K562 (cell line): ENCODE measurements around the gene SDS. TPM values are rescaled to one million over a fixed set of nuclear protein-coding genes. Genes with fewer than 3 reads are reported as not detected.

Experiments
- ATAC-seq: fragments of 200-7000 bp; cut with Tn5 transposase; 3 replicates; pipeline ENCODE4 v1.9.1; 2020; ENCODE audit warnings: moderate library complexity
- BruUV-seq: library from RNA; stranded (reverse); fragments of 400-500 nt; replicated peaks from 2 replicates; lab custom pipeline; 2021; lab: Mats Ljungman, UMichigan
- CTCF ChIA-PET: fragments of 300-600 bp; formaldehyde crosslinking; extraction: SDS; loops from one replicate; lab custom pipeline; 2021; ENCODE audit warnings: low intra/inter-chr PET ratio; lab: Yijun Ruan, JAX
- POLR2A ChIA-PET: fragments of 300-600, 350-650 bp; sonication (Branson Sonifier 250); formaldehyde crosslinking; extraction: SDS; loops from one replicate; lab custom pipeline; 2021; ENCODE audit warnings: antibody characterized with exemption, inconsistent platforms; lab: Yijun Ruan, JAX
- DNase-seq, 4 experiments: peaks; one replicate each; pipeline versions ENCODE4 v3.0.0 to v3.0.0-alpha.2; 2011 to 2018; ENCODE audit warnings: low spot score in 3 of 4, mixed read lengths in 3 of 4; ENCODE audit errors: extremely low read depth in 1 of 4
- FAIRE-seq: peaks from 2 replicates; lab custom pipeline; 2011; peaks lifted over from hg19 to GRCh38; lab: Jason Lieb, UNC
- H2AFZ ChIP-seq: 2 replicates; pipeline ENCODE4 v1.6.0; 2011; ENCODE audit warnings: low read depth, low read length, control low read depth, inconsistent platforms
- H3K27ac ChIP-seq: fragments of 200-600 bp; 3 replicates; pipeline ENCODE4 v1.8.0; 2011; ENCODE audit warnings: low read depth, mild to moderate bottlenecking, control low read depth, inconsistent platforms, low read length, moderate library complexity, mixed read lengths; ENCODE audit errors: extremely low read depth
- H3K27me3 ChIP-seq, 2 experiments: fragments of 300-600 bp in 1 of 2; 2 replicates in 1 of 2; 3 replicates in 1 of 2; pipeline versions ENCODE4 v1.6.0 to v1.8.0; 2011; ENCODE audit warnings: inconsistent platforms in 2 of 2, low read length in 2 of 2, mild to moderate bottlenecking in 1 of 2, mixed read lengths in 1 of 2, moderate library complexity in 1 of 2; ENCODE audit not compliant: control insufficient read depth in 2 of 2, insufficient read depth in 2 of 2
- H3K36me3 ChIP-seq: fragments of 300-600 bp; 3 replicates; pipeline ENCODE4 v1.8.0; 2011; ENCODE audit warnings: mild to moderate bottlenecking, low read length, inconsistent platforms; ENCODE audit not compliant: control insufficient read depth, insufficient read depth
- H3K4me1 ChIP-seq, 2 experiments: fragments of 200-600 bp in 1 of 2; replicated peaks in 1 of 2; 2 replicates in 1 of 2; 3 replicates in 1 of 2; pipeline versions ENCODE4 v1.5.1 to v1.8.0; 2011; ENCODE audit warnings: inconsistent platforms in 2 of 2, low read length in 2 of 2, mild to moderate bottlenecking in 1 of 2, mixed read lengths in 1 of 2, moderate library complexity in 1 of 2; ENCODE audit not compliant: control insufficient read depth in 2 of 2, insufficient read depth in 2 of 2
- H3K4me2 ChIP-seq: 2 replicates; pipeline ENCODE4 v1.6.1; 2011; ENCODE audit warnings: low read length, control low read depth, inconsistent platforms, mixed read lengths; ENCODE audit not compliant: insufficient read depth
- H3K4me3 ChIP-seq: fragments of 200-600 bp; sonication (generic), shearing (Covaris generic); 2 replicates; pipeline ENCODE4 v1.5.1; 2016; ENCODE audit warnings: control low read depth, inconsistent platforms
- H3K79me2 ChIP-seq: fragments of 200-600 bp; 3 replicates; pipeline ENCODE4 v1.8.0; 2011; ENCODE audit warnings: low read length, inconsistent platforms; ENCODE audit not compliant: control insufficient read depth, insufficient read depth
- H3K9ac ChIP-seq, 2 experiments: 2 replicates each; pipeline versions ENCODE4 v1.6.0 to v1.6.1; 2011; ENCODE audit warnings: low read depth in 2 of 2, low read length in 2 of 2, control low read depth in 1 of 2, inconsistent platforms in 1 of 2, mild to moderate bottlenecking in 1 of 2, mixed read lengths in 1 of 2; ENCODE audit not compliant: insufficient read depth in 1 of 2
- H3K9me1 ChIP-seq: one replicate; pipeline ENCODE4 v1.6.0; 2011; ENCODE audit warnings: inconsistent platforms, mild to moderate bottlenecking, low read length, moderate library complexity; ENCODE audit not compliant: control insufficient read depth, insufficient read depth
- H3K9me3 ChIP-seq: replicated peaks from 2 replicates; pipeline ENCODE4 v1.5.1; 2011; ENCODE audit warnings: low read depth, low read length, inconsistent platforms; ENCODE audit not compliant: control insufficient read depth, insufficient read depth
- H4K20me1 ChIP-seq: replicated peaks from 2 replicates; pipeline ENCODE4 v1.6.1; 2011; ENCODE audit warnings: low read length, inconsistent platforms, mixed read lengths; ENCODE audit not compliant: control insufficient read depth, insufficient read depth
- EGR1 ChIP-seq: fragments of 450-650 bp; conservative IDR thresholded peaks from 2 replicates; pipeline ENCODE4 v1.6.1; 2017; ENCODE audit warnings: mild to moderate bottlenecking
- HDAC1 ChIP-seq, 2 experiments: fragments of 450-650 bp; IDR thresholded peaks; 2 replicates each; pipeline ENCODE4 v1.6.1; 2016 to 2017; ENCODE audit warnings: inconsistent platforms in 1 of 2, mild to moderate bottlenecking in 1 of 2, moderate library complexity in 1 of 2
- POLR2A ChIP-seq: fragments of 450-650 bp; conservative IDR thresholded peaks from 2 replicates; pipeline ENCODE4 v1.6.1; 2016
- POLR2G ChIP-seq: fragments of 200-400 bp; formaldehyde crosslinking; IDR thresholded peaks from 2 replicates; pipeline ENCODE4 v1.6.1; 2017; ENCODE audit warnings: low read depth, mild to moderate bottlenecking, antibody characterized with exemption, low read length, moderate library complexity
- SMARCE1 ChIP-seq: fragments of 450-650 bp; IDR thresholded peaks from 2 replicates; pipeline ENCODE4 v1.7.1; 2016; ENCODE audit warnings: mild to moderate bottlenecking
- TAL1 ChIP-seq: fragments of 450-650 bp; IDR thresholded peaks from 2 replicates; pipeline ENCODE4 v1.6.1; 2016; ENCODE audit warnings: mild to moderate bottlenecking
- WGBS: fragments of 100-300 bp; shearing (Covaris generic); methylation state at CpG from one replicate; pipeline ENCODE4 v1.1.6; 2016; ENCODE audit warnings: low coverage, mixed read lengths; ENCODE audit not compliant: insufficient coverage; ENCODE audit errors: missing lambda C conversion rate; 5-methylcytosine and 5-hydroxymethylcytosine counted together
- in situ Hi-C: fragments of 300-500 bp; cut with MboI; formaldehyde crosslinking; loops from 4 replicates; pipeline ENCODE4 v1.15.0; 2018; ENCODE audit warnings: inconsistent platforms, mixed read lengths
- intact Hi-C: fragments of 100-400 bp; cut with micrococcal nuclease; formaldehyde crosslinking; loops from 2 replicates; pipeline ENCODE4 v1.14.2; 2022
- polyA plus RNA-seq, 8 experiments: library from polyadenylated mRNA; depleted of rRNA in 4 of 8; stranded (reverse) in 5 of 8; unstranded in 3 of 8; fragments of >200 nt; fragmentation: Nextera tagmentation in 2 of 8; fragmentation: Illumina TruSeq in 1 of 8; extraction: Ambion mirVana in 2 of 8; extraction: Trizol in 1 of 8; gene quantifications; 2 replicates each; pipeline versions ENCODE4 v1.2.1 to v1.2.3, GENCODE V29; 2011 to 2014; ENCODE audit warnings: inconsistent platforms in 1 of 8, missing spikeins in 1 of 8
- total RNA-seq, 7 experiments: library from RNA; depleted of rRNA in 6 of 7; stranded (reverse); fragments of >200 nt in 6 of 7; fragmentation: Illumina TruSeq in 2 of 7; extraction: Trizol in 2 of 7; gene quantifications; 2 replicates each; pipeline versions ENCODE4 v1.2.1 to v1.2.3, GENCODE V29; 2011 to 2021; ENCODE audit warnings: low replicate concordance in 1 of 7
- TF ChIP-seq, protein P1 (sequence below): sonication (generic); formaldehyde crosslinking; IDR thresholded peaks from 2 replicates; pipeline ENCODE4 v1.8.0; 2022; ENCODE audit warnings: mild to moderate bottlenecking, missing genetic modification reagents, borderline replicate concordance

The SDS gene
- total and polyA plus RNA-seq, 9 of the 15 experiments (the other 6 are each of a cell fraction or from before 2014, with no cell fraction given): 0.07 to 1.1 (median 0.12) TPM; not detected in 1

DNA sequence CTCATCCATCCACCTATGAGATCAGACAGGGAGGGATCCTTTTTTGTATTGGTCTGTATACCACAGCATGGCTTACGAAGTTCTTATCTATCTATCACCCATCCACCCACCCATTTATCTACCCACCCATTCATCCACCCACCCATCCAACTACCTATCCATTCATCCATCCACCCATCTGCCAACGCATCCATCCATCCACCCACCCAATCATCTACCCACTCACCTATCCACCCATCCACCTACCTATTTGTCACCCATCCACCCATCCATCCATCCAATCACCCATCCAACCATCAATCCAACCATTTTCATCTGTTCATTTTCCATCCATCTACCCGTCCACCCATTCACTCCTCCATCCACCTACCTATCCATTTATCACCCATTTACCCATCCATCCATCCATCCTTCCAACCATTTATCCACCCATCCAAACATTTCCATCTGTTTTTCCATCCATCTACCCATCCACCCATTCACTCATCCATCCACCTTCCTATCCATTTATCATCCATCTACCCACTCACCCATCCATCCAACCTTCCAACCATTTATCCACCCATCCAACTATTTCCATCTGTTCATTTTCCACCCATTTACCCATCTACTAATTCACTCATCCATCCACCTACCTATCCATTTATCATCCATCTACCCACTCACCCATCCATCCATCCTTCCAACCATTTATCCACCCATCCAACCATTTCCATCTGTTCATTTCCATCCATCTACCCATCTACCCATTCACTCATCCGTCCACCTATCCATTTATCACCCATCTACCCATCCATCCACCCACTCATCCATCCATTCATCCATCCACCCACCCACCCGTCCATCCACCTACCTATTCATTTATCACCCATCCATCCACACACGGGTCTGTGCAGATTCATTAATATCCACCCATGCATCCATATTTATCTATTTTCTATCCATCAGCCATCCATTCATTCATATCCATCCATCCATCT, 13.3 kb downstream of the SDS start:
- TF ChIP-seq TAL1 (no peak), HDAC1 (IDR thresholded peaks at IDR 0.05) (peak in 1 of 2 experiments; percentile 18; a peak in 1 of 4 replicates), EGR1 (peak; percentile 70), SMARCE1 (no peak), POLR2A (0 out of 2 replicates have a peak, but pooled peaks have one; percentile 33)
- FAIRE-seq (no peak), ATAC-seq (no peak), DNase-seq (no peak)
- WGBS: 64% methylated on average over 6 of the region's 6 CpGs
- intact Hi-C loops (no loop called here), in situ Hi-C loops (no loop called here)
- Histone ChIP-seq H2AFZ (no peak overlapping the region), H3K4me2 (no peak overlapping the region), H3K9me1 (no peaks in the 10 kb centered on the region), H4K20me1 (no peaks in the 10 kb centered on the region), H3K4me3 (no peak overlapping the region), H3K4me1 (peaks cover 0 to 6% of the 10 kb centered on the region in 2 experiments; a peak in 2 of 5 replicates), H3K79me2 (no peaks in the 10 kb centered on the region), H3K27ac (no peak overlapping the region), H3K27me3 (no peaks in the 10 kb centered on the region), H3K36me3 (peaks cover 37% of the 10 kb centered on the region; the same call in 1 of the 3 replicates), H3K9me3 (no peaks in the 10 kb centered on the region), H3K9ac (no peak overlapping the region)
- POLR2A ChIA-PET: no interaction called here
- CTCF ChIA-PET: no interaction called here
- TSS peak; percentile 79 for BruUV-seq

DNA sequence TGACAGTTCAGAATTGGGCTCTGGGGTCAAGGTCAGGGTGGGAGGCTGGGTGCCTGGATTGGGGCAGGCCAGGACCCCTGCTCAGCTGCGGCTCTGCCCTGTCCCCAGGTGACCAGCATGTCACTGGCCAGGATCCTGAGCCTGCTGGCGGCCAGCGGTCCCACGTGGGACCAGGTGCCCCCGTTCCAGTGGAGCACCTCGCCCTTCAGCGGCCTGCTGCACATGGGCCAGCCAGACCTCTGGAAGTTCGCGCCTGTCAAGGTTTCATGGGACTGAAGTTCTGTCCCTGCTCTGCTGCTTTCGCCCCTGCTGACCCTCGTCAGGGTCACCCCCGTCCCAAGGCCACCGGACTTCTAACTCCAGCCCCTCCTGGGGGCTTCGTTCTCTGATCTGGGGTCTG, 15.3 kb downstream of the SDS start:
- no peak overlapping the region for H3K4me3 ChIP-seq
- ChIA-PET POLR2A (no interaction called here), CTCF (no interaction called here)
- peaks cover 0 to 9% of the 10 kb centered on the region in 2 experiments; a peak in 1 of 5 replicates for H3K4me1 ChIP-seq
- H2AFZ ChIP-seq: no peak overlapping the region
- H3K79me2 ChIP-seq: no peaks in the 10 kb centered on the region
- no peaks in the 10 kb centered on the region for H3K9me1 ChIP-seq
- H3K36me3 ChIP-seq: peaks cover 50% of the 10 kb centered on the region; the same call in 2 of the 3 replicates
- intact Hi-C loops (no loop called here), in situ Hi-C loops (no loop called here)
- no peaks in the 10 kb centered on the region for H3K9me3 ChIP-seq
- TF ChIP-seq, protein P1, sequence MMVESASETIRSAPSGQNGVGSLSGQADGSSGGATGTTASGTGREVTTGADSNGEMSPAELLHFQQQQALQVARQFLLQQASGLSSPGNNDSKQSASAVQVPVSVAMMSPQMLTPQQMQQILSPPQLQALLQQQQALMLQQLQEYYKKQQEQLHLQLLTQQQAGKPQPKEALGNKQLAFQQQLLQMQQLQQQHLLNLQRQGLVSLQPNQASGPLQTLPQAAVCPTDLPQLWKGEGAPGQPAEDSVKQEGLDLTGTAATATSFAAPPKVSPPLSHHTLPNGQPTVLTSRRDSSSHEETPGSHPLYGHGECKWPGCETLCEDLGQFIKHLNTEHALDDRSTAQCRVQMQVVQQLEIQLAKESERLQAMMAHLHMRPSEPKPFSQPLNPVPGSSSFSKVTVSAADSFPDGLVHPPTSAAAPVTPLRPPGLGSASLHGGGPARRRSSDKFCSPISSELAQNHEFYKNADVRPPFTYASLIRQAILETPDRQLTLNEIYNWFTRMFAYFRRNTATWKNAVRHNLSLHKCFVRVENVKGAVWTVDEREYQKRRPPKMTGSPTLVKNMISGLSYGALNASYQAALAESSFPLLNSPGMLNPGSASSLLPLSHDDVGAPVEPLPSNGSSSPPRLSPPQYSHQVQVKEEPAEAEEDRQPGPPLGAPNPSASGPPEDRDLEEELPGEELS (CRISPR knock-in tag): no peak
- TF ChIP-seq POLR2G: 0 out of 2 replicates have a peak, but pooled peaks have one; percentile 18
- no peaks in the 10 kb centered on the region for H3K27me3 ChIP-seq
- no peak for ATAC-seq
- DNase-seq: no peak
- WGBS: 88% methylated on average over 14 of the region's 14 CpGs
- no peak overlapping the region for H3K27ac ChIP-seq
- no peak overlapping the region for H3K4me2 ChIP-seq
- no TSS peak for BruUV-seq
- no peak overlapping the region for H3K9ac ChIP-seq
- no peaks in the 10 kb centered on the region for H4K20me1 ChIP-seq
- no peak for FAIRE-seq
